ENCODE results near the gene ENAH.
"Not testable (repeated sequence)": the region's sequence is repeated elsewhere in the genome, so short reads cannot be mapped to it uniquely, and the experiment has no call there.

Gene ENAH

DNA sequence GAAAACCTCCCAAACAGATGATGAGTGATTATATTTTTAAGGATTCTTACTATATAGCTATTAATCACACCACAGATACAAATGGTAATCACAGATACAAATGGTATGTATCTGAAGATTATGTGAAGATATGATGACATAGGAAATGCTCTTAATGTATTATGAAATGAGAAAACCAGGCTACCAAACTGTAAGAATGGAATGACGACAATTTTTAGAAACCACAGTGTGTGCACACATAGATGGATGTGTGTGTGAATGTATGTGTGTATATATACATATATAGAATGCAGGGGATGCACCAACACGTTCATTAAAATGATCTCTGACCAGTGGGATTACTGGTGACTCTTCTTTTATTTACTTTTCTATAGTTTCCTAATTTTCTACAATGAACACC is 21.5 kb upstream of the ENAH start:
- no peak for DNase-seq

DNA sequence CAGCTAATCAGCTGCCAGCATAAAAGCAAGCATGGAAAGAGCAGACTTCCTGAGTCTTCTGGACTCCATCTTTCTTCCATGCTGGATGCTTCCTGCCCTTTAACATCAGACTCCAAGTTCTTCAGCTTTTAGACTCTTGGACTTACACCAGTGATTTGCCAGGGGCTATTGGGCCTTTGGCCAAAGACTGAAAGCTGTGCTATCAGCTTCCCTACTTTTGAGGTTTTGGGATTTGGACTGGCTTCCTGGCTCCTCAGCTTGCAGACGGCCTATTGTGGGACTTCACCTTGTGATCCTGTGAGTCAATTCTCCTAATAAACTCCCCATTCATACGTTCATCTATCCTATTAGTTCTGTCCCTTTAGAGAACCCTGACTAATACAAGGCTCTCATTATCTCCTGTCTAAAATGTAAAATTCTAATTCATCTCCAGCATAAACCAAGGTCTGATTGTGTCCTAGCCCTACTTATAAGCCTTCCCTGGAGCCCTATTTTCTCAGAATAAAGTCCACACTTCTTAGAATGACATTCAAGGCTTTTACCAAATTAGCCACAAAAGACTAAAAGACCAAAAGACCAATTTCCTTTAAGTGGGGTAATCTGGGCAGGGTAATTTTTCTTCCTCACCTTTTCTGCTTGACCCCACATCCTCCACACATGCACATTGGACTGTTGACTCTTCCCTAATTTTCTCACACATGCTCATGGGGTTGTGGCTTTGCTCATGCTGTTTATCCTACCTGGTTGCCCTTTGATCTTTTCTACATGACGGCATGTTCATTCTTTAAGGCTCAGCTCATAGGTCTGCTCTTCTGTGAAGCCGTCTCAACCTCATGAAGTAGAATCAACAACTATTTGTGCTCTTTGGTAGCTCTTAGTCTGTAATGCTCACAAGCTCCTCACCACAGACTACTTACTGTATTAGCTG is 18.1 kb upstream of the ENAH start:
- DNase-seq, result no peak

DNA sequence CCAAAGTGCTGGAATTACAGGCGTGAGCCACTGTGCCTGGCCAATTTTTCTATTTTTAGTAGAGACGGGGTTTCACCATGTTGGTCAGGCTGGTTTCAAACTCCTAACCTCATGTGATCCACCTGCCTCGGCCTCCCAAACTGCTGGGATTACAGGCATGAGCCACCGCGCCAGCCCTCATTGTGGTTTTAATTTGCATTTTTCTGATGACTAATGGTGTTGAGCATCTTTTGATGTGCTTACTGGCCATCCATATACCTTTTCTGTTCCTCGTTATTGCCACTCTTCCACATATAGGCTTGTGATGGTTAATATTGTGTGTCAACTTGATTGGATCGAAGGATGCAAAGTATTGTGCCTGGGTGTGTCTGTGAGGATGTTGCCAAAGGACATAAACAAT is 17.4 kb upstream of the ENAH start:
- DNase-seq, result no peak

DNA sequence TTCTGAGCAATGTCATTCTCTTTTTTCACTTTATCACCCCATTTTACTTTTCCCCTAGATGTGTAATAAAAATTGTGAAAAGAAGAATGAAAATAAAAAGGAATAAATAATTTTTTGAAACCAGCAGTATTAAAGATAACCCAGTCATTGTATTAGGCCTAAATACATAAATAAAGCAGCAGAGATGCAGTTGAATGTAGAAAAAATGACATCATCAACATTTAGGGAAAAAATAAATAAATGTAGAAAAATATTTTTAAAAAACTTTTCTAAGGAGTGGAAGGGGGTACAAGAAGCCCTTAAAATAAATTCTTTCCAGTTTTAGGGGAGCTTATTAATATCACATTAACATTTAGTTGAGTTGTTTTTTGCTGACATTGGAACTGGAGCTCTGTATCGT is 15.3 kb upstream of the ENAH start:
- no peak for DNase-seq

DNA sequence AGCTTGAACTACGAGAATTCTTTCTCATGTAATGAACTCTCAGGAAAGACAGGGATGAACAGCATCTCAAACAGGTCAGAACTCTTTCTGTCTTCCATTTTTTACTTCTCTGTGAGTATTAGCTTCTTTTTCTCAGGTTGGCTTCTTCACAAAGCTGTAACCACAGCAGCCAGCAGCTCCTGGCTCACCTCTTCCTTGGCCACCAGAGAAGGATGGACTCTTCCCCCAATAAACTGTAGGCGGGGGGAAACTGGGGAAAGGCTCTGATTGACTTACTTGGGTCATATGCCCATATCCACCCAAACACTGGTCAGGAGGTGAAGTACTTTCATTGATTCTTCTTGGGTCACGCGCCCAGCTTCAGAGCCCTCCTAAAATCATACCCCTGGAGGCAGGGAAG is 14.4 kb upstream of the ENAH start:
- DNase-seq, result no peak

DNA sequence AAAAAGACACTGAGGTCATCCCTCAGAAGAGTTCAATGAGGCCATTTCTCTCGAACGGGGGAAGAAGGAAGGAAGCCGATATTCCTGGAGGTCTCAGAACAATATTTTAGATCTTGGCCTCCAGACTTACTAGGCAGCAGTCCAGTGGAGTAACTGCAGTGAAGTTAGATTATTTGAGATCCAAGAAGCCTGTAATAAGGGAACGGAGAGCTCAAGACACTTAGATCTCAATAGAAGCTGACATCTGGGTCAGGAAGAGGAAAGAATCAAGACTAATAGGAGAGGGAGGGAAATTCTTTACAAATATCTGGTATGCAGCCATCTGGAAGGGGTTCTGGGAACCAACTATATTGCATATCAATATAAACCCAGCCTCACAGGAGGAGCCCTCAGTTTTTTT is 13.6 kb upstream of the ENAH start:
- DNase-seq, result no peak

DNA sequence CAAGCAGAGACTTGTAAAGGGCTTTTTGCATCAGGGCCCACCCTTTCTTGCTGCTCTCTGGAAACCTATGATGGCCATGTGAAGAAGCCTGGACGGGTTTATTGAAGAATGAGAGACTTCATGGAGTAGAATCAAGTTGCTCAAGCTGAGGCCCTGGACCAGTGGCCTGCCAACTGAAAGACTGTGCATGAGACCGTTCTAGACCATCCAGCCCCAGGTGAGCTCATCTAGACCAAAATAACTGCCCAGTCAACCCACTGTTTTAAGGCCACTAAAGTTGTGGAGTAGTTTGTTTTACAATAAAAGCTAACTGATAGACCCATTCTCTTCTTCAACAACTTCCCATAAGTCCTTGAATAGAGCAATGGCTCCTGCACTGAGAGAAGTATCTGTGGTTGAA is 11.8 kb upstream of the ENAH start:
- no peak for DNase-seq

DNA sequence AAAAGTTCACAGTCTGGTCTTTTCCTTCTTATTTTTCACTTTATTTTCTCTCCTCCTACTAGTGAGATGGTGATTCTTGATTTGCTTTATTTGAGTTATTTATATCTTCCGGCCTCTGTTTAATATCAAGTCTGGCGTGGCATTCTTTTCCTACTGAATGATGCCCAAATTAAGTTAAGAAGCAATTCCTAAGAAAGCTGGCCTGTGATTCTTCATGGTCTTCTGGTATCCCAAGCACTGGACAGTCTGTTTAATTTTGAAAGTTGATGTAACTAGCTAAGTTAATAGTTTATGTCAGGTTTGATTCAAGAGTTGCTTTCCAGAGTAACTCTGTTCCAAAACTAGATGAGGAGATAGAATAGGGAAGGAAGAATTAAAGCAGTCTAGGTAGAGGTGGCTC is 9.2 kb upstream of the ENAH start:
- no peak for DNase-seq

DNA sequence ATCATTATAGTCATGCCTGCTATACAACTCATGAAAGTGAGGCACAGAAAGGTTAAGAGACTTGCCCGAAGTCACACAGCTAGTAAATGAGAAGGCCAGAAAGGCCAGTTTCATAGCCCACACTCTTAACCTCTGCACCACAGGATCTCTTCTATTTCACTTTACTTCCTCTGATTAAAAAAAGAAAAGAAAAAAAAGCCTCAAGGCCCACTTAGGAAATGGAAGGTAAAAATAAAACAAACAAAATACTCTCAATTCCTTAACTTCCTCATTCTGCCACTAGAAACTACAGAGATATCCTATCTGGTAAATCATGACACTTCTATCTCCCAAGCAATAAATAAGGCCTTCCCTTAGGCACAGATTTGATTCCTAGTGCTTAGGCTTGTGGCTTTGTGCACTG is 7.6 kb upstream of the ENAH start:
- DNase-seq, result no peak

DNA sequence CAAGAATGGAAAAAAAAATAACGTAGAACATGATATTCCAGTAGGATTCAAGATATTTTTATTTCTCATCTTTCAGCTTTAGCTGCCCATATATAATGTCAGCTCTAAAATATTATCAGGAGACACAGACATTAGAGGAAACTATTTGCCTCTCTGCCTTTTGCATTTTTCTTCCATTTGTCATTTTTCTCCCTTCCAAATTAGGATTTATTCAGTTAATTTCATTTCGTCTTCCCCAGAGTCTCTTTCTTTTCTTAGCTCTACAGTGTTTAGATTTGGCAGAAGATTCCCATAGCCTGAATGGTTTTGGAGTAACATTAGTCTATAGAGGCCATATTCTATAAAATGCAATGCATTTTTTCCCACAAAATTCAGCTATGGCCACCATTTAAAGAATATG is 5.1 kb upstream of the ENAH start:
- no peak for DNase-seq

DNA sequence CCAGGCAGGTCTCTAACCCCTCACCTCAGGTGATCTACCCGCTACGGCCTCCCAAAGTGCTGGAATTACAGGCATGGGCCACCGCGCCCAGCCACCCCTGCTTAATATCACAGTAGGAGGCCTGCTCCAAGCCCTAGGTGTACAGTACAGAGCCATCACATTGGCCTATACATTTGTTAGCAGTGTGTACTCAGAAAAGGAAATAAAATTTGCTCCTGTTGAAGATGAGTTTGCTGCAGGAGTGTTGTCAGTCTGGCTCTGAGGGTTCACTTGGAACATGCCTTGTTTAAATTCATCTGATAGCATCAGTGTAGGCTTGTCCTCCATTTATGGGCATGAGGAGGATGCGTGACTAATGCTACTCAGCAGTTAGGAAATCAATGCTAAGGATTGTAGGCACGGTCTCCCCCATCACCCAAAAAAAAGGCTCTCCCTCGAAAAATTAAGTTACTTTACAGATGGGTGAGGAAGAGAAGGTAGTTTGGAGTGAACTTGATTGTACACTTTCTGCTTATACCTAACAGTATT is 4.6 kb upstream of the ENAH start:
- DNase-seq, result no peak

DNA sequence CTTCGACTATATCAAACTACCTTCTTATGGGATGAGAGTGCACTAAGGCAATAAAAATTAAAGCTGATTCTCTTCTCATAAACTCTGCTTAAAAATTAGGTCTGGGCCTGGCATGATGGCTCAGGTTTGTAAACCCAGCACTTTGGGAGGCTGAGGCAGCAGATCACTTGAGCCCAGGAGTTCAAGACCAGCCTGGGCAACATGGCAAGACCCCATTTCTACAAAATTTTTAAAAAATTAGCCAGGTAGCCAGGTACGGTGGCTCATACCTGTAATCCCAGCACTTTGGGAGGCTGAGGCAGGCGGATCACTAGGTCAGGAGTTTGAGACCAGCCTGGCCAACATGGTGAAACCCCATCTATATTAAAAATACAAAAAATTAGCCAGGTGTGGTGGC is 3.3 kb upstream of the ENAH start:
- DNase-seq, result not testable (repeated sequence)

DNA sequence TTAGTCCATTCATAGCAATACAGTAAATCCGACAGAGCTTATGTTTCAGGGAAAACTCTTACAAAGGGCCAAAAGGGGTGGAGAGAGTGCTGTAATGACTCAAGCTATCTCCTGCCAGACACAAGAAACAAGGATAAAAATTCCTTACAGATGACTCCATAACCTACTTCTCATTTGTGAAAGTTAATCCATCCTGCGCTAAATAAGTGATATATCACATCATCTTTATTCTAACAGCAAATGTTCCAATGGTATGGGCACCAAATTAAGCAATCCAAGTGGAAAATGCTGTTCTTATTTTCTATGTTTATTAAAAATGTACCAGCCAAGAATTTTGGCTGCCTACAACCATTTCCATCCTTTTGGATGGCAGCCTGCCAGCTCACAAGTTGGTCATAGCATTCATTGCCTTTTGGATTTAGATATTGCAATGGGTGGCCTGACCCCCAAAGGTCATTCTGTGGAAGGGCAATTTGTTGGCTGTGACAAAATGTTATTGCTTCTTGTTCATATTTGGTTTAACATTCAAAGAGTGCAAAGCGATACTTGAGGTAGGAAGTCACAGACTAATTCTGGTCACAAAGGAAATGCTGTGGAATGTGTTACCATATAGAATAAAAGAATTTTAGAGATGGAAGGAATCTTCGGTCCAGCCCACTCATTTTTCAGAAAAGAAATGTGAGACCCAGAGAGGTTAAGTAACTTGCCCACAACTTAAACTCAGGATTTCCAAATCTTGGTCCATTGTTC is 2.8 kb upstream of the ENAH start:
- no peak for DNase-seq

DNA sequence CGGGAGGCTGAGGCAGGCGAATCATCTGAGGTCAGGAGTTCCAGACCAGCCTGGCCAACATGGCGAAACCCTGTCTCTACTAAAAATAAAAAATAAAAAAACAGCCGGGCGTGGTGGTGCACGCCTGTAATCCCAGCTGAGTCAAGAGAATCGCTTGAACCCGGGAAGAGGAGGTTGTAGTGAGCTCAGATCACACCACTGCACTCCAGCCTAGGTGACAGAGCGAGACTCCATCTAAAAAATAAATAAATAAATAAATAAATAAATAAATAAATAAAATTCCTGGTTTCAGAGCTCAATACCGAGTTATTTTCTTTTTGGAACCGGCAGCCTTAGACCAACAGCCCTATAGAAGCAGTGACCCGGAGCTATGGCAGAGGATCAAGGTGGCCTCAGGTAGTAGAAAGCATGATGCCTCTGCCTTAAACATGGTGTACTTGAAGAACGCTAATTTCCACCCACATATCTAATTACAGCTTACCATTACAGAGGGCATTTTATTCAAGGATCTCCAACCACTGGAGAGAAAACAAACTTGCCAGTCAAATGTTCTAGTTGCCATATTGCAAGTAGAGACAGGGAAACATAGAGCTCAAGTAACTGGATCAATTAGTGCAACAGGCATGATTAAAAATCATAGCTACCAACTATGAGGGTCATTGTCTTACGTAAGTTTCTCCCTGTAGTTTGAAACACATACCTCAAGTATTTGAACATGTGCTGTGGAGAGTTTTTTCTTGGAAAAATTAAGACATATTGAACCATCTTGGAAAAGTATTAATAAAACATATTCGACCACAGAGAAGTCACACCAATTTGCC is 2.0 kb upstream of the ENAH start:
- DNase-seq, result no peak

DNA sequence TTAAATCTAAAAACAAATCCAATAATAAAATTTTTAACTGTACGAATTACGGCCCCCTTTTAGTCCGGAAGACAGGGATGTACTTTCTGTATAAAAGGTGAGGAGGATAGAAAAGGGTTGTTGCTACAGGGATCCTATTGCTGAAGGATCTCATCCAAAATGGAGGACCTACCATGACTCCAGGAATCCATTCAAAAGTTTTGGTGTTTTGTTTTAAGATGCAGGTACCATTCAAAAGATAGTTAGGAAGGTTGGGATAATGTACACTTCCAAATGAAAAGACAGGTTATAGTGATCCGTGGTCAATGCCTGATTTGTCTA is 1.3 kb upstream of the ENAH start:
- DNase-seq, result no peak

DNA sequence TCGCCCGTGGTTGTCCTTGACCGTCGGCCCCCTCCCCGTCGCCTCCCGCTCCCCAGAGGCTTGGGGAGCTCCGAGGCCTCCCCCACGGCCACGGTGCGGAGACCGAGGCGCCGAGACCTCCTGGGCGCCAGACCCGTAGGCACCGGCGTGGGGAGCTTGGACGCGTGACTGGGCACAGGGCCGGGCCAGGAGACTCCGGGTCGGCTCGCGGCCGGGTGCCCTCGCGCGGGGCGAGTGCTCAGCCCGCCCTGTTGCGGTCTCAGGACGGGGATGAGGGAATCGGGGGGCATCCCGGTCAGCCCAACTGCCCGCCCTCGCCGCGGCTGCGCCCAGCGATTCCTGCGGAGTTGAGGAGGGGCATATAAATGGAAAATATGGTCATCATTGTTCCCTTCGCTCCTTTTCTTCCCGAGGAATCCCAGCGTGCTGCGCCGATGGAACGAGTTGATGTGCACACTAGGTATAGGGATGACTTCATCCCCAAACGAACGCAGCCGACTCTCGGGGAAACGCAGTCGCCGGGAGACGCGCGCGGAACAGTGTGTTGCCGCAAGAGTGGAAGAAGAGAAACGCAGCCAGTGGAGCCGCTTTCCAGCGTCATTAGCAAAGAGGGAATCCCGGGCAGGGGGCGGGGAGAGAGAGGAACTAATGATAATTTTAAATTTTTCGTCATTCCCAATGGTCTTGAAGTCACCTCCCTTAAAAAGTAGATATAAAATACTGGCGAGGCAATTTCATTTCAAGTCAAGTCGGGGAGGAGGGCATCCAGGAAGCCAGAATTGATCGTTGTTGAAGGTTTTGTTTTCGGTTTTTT is 747 bp upstream of the ENAH start:
- peak; percentile 64 for DNase-seq

DNA sequence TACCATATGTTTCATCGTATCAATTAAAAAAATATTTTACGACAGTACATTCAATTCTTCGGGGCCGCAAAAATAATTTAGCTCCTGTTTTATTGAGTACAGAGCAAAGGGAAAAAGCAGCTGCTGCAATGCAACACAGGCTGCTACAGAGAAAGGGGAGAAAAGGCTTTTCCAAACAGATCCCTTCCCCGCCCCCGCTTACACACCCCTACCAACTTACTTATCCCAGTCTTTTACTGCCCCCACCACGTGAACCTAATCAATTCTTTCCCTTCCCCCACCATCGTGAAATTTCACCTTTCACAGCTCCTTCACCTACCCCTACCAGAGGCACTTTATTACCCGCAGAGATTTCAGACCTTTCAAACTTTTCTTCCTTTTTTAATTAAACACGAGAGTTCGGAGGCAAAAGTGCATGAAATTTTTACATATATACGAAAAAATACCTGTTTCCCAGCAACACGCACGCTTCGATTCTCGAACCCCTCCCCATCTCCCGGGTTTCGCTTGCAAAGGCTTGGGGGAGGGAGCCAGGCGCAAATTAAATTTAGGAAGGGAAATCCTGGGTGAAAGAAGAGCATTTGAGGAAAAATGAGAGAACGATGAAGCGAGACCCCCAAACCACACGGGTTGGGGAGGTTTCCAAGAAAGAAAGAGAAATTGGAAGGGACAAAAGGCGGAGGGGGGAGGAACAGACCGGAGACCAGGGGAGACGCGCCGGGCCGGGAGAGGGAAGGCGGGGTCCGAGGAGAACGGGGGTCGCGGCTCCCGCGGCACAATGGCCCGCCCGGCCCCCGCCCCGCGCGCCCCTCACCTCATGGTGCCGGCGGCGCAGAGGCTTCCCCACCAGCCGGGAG is 823 bp downstream of the ENAH start:
- DNase-seq, result peak; percentile 52

DNA sequence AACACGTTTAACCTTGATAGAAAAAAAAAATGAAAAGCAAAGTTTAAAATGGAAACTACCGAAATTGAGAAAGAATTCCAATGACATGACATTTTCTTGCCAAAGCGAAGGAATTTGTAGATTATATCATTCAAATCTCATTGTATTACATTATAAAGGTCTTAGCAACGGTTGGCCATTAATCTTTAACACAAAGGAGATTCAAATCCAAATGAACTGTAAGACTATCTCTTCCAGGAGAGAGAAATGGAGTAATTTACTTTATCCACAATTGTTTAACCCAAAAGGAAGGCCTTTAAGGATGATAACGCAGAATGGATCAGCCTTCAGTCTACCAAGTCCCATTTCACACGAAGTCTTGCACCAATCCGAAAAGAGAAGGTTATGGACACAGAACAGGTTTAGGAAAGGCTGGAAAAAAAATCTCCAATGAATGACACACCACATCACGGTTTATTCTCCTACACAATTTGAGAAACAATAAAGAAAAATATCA is 1.5 kb downstream of the ENAH start:
- DNase-seq, result no peak

DNA sequence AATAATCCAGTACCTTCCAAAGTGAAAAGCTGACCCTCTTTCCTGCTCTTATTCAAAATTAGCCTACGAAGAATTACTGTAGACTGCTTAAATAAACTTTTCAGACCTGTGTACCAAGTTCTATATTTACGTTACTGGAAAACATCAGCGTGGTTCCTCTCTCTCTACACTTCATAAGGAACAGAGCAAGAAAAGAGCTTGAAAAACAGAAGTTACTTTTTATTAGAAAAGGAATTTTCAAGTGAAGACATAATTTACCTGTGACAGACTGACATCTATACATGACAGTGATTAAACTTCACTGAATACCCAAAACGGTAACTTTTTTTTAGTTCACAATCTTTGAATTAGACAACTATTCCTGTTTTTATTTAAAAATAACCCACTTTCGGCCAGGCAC is 2.7 kb downstream of the ENAH start:
- no peak for DNase-seq

DNA sequence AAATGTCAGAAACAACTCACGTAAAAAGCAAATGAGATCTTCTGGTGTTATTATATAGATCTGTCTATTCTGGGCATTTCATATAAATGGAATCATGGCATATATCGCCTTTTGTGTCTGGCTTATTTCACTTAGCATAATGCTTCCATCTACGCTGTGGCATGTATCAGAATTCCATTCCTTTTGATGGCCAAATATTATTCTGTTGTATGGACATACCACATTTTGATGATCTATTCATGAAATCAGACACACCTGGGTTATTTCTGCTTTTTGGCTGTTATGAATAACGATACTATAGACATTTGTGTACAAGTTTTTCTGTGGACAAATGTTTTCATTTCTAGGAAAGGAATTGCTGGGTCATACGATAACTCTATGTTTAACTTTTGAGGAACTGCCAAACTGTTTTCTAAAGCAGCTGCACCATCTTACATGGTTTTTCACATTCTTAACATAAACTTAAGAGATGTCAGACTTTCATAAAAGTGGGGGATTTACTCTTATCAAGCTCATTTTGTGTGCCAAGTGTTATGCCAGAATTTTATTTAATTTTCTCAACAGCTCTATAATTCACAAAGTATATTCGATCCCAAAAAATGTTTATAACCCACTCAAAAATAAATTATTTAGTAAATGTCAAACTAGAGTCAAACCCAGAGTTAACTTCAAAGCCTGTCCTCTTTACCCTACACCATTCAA is 7.6 kb downstream of the ENAH start:
- DNase-seq, result no peak

DNA sequence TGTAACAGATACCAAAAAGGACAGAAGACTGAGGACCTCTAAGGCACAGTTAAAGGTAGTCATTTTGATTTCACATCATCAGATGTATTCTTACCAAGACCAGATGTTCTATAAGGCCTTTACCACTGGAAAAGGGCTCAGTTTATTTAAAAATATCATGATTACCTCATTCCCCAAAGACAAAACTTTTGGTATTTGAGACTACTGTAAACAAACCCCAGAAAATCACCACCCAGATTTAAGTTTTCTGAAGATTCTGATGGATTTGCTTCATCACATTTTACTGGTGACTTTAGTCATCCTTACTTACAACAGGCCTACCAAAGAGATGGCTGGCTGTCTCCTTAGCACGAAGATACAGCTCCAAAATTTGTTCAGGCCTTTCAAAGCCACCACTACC is 8.3 kb downstream of the ENAH start:
- DNase-seq, result no peak

Data from NCI-H2171 treated with DMSO at 0.1 percent for 48 hours (cell line).